K562 (cell line): Measurements from ENCODE around the gene PLXNB2. TPM values are rescaled to one million over a fixed set of nuclear protein-coding genes. Genes with fewer than 3 reads are reported as not detected.

Experiments
- ATF7 ChIP-seq: fragments of 450-650 bp; IDR thresholded peaks from 2 replicates; pipeline ENCODE4 v1.7.1; 2014; ENCODE audit warnings: mild to moderate bottlenecking, moderate library complexity
- C11orf30 ChIP-seq: fragments of 450-650 bp; IDR thresholded peaks from 2 replicates; pipeline ENCODE4 v1.6.1; 2016; ENCODE audit warnings: low read depth, mild to moderate bottlenecking
- CCAR2 ChIP-seq: fragments of 200-400 bp; formaldehyde crosslinking; IDR thresholded peaks from 2 replicates; pipeline ENCODE4 v1.6.1; 2017; ENCODE audit warnings: mild to moderate bottlenecking, low read depth, low read length
- CXXC5 ChIP-seq: fragments of 250-450 bp; sonication (Bioruptor Pico); IDR thresholded peaks from 2 replicates; pipeline ENCODE4 v1.8.0; 2022; ENCODE audit warnings: inconsistent platforms, mild to moderate bottlenecking, moderate library complexity
- EHMT2 ChIP-seq: fragments of 450-650 bp; IDR thresholded peaks from 2 replicates; pipeline ENCODE4 v1.6.1; 2018; ENCODE audit warnings: antibody characterized with exemption
- FIP1L1 ChIP-seq: fragments of 200-400 bp; formaldehyde crosslinking; IDR thresholded peaks from 2 replicates; pipeline ENCODE4 v1.6.1; 2018; ENCODE audit warnings: mild to moderate bottlenecking, low read depth, low read length; ENCODE audit not compliant: poor library complexity, severe bottlenecking
- FOSL1 ChIP-seq: fragments of 200-800 bp; sonication (Bioruptor generic); conservative IDR thresholded peaks from 2 replicates; pipeline ENCODE4 v1.6.1; 2016; ENCODE audit warnings: missing genetic modification characterization, missing compliant biosample characterization
- HCFC1 ChIP-seq: IDR thresholded peaks from 2 replicates; pipeline ENCODE4 v1.6.1; 2012; ENCODE audit warnings: low read depth, low read length, improper control_type of control experiment
- NRF1 ChIP-seq, 2 experiments: fragments of 450-650 bp; IDR thresholded peaks in 1 of 2; conservative IDR thresholded peaks in 1 of 2; 2 replicates each; pipeline ENCODE4 v1.6.1; 2014; ENCODE audit warnings: mild to moderate bottlenecking in 2 of 2
- PHF8 ChIP-seq: fragments of 200-600 bp; sonication (generic); IDR thresholded peaks from 2 replicates; pipeline ENCODE4 v1.6.1; 2012; ENCODE audit warnings: mixed run types, mild to moderate bottlenecking, inconsistent platforms, low read length, moderate library complexity, borderline replicate concordance
- POLR2G ChIP-seq: fragments of 200-400 bp; formaldehyde crosslinking; IDR thresholded peaks from 2 replicates; pipeline ENCODE4 v1.6.1; 2017; ENCODE audit warnings: low read depth, mild to moderate bottlenecking, antibody characterized with exemption, low read length, moderate library complexity
- RB1 ChIP-seq: fragments of 450-650 bp; IDR thresholded peaks from 2 replicates; pipeline ENCODE4 v1.6.1; 2017; ENCODE audit warnings: low read depth, mild to moderate bottlenecking
- SMARCE1 ChIP-seq: fragments of 450-650 bp; IDR thresholded peaks from 2 replicates; pipeline ENCODE4 v1.7.1; 2016; ENCODE audit warnings: mild to moderate bottlenecking
- ZFP36 ChIP-seq: fragments of 150-350 bp; IDR thresholded peaks from 2 replicates; pipeline ENCODE4 v1.6.1; 2018; ENCODE audit warnings: low read length, low read depth; ENCODE audit not compliant: partially characterized antibody
- ZNF316 ChIP-seq: fragments of 450-650 bp; IDR thresholded peaks from 2 replicates; pipeline ENCODE4 v1.6.1; 2016
- polyA plus RNA-seq, 8 experiments: library from polyadenylated mRNA; depleted of rRNA in 4 of 8; stranded (reverse) in 5 of 8; unstranded in 3 of 8; fragments of >200 nt; fragmentation: Nextera tagmentation in 2 of 8; fragmentation: Illumina TruSeq in 1 of 8; extraction: Ambion mirVana in 2 of 8; extraction: Trizol in 1 of 8; gene quantifications; 2 replicates each; pipeline versions ENCODE4 v1.2.1 to v1.2.3, GENCODE V29; 2011 to 2014; ENCODE audit warnings: inconsistent platforms in 1 of 8, missing spikeins in 1 of 8
- total RNA-seq, 7 experiments: library from RNA; depleted of rRNA in 6 of 7; stranded (reverse); fragments of >200 nt in 6 of 7; fragmentation: Illumina TruSeq in 2 of 7; extraction: Trizol in 2 of 7; gene quantifications; 2 replicates each; pipeline versions ENCODE4 v1.2.1 to v1.2.3, GENCODE V29; 2011 to 2021; ENCODE audit warnings: low replicate concordance in 1 of 7
- TF ChIP-seq, protein P1 (sequence below), 3 experiments: fragments of 200-800 bp in 1 of 3; sonication (Bioruptor generic) in 1 of 3; sonication (generic) in 1 of 3; formaldehyde crosslinking in 1 of 3; IDR thresholded peaks; 2 replicates each; pipeline versions ENCODE4 v1.6.1 to v1.8.0; 2016 to 2022; ENCODE audit warnings: mild to moderate bottlenecking in 2 of 3, missing compliant biosample characterization in 2 of 3, missing genetic modification characterization in 2 of 3, missing genetic modification reagents in 1 of 3
- TF ChIP-seq, protein P2 (sequence below), 2 experiments: fragments of 450-650 bp; formaldehyde crosslinking in 1 of 2; IDR thresholded peaks; 2 replicates each; pipeline versions ENCODE4 v1.4.0 to v1.6.1; 2014 to 2020; ENCODE audit warnings: mild to moderate bottlenecking in 2 of 2, borderline replicate concordance in 1 of 2, low read depth in 1 of 2

PLXNB2 gene
- total and polyA plus RNA-seq, 9 of the 15 experiments (the other 6 are each of a cell fraction or from before 2014, with no cell fraction given), result 0.15 to 45.1 (median 13.6) TPM

DNA sequence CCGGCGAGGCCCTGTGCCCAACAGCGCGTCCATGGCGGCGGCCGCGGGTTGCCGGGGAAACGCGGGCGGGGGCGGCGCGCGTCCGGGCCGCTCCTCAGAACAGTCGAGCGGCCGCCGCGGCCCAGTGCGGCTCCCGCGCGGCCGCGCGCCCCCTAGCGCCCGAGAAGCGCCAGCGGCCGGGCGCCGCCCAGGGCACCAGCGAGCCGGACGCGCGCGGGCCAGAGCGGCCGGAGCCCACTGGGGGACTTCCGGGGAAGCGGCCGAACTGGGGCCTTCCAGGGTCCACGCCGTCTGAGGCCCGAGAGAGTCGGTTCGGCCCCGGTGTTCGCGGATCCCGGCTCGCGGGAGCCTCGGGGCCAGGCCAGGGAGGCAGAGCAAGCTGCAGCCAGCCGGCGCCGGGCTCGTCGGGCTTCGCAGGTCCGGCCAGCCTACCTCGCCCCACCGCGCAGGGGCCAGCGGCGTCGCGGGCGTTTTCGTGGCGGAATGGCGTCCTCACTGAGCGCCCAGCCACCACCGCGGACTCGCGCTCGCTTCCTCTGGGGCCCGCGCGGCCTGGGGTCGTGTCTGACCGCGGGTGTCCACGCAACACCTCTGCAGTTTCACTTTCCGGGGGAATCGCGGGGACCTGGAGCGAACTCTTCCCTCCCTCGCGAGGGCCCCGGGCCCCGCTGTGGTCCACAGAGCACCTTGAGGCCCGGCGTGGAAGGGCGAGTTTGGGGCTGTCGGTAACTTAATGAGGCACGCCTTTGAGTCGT, 19.7 kb upstream of the PLXNB2 start, which contains the start of gene DENND6B (continued):
- TF ChIP-seq FIP1L1 (peak; percentile 21), ATF7 (peak; percentile 18; the same call in 1 of the 2 replicates), POLR2G (peak; percentile 87), RB1 (peak; percentile 88), SMARCE1 (no peak), EHMT2 (no peak), CXXC5 (peak; percentile 81), CCAR2 (no peak), PHF8 (peak; percentile 90; the same call in 1 of the 2 replicates), NRF1 (conservative IDR thresholded peaks at IDR 0.05 in 1 of 2, IDR thresholded peaks at IDR 0.05 in 1 of 2) (peak; percentile 59 to 69), ZFP36 (no peak), ZNF316 (no peak), FOSL1 (tag) (0 out of 2 replicates have a peak, but pooled peaks have one; percentile 39), HCFC1 (peak; percentile 42; the same call in 1 of the 2 replicates), C11orf30 (peak; percentile 3; the same call in 1 of the 2 replicates)
- TF ChIP-seq, protein P1, sequence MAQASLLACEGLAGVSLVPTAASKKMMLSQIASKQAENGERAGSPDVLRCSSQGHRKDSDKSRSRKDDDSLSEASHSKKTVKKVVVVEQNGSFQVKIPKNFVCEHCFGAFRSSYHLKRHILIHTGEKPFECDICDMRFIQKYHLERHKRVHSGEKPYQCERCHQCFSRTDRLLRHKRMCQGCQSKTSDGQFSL (CRISPR knock-in tag; IDR thresholded peaks at IDR 0.05), result 0 out of 2 replicates have a peak, but pooled peaks have one; percentile 8
- TF ChIP-seq, protein P1 (tag; IDR thresholded peaks at IDR 0.05), result no peak
- TF ChIP-seq, protein P2, sequence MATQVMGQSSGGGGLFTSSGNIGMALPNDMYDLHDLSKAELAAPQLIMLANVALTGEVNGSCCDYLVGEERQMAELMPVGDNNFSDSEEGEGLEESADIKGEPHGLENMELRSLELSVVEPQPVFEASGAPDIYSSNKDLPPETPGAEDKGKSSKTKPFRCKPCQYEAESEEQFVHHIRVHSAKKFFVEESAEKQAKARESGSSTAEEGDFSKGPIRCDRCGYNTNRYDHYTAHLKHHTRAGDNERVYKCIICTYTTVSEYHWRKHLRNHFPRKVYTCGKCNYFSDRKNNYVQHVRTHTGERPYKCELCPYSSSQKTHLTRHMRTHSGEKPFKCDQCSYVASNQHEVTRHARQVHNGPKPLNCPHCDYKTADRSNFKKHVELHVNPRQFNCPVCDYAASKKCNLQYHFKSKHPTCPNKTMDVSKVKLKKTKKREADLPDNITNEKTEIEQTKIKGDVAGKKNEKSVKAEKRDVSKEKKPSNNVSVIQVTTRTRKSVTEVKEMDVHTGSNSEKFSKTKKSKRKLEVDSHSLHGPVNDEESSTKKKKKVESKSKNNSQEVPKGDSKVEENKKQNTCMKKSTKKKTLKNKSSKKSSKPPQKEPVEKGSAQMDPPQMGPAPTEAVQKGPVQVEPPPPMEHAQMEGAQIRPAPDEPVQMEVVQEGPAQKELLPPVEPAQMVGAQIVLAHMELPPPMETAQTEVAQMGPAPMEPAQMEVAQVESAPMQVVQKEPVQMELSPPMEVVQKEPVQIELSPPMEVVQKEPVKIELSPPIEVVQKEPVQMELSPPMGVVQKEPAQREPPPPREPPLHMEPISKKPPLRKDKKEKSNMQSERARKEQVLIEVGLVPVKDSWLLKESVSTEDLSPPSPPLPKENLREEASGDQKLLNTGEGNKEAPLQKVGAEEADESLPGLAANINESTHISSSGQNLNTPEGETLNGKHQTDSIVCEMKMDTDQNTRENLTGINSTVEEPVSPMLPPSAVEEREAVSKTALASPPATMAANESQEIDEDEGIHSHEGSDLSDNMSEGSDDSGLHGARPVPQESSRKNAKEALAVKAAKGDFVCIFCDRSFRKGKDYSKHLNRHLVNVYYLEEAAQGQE (IDR thresholded peaks at IDR 0.05; ENCODE audit: borderline replicate concordance), result peak; percentile 51; the same call in 1 of the 2 replicates
- TF ChIP-seq, protein P2 (CRISPR knock-in tag; IDR thresholded peaks at IDR 0.05; ENCODE audit: low read depth), result no peak; the same call in 1 of the 2 replicates
